HG03064 (cell line): ENCODE results near the gene NFIA.

ENCODE experiments used
- ATAC-seq: cut with Tn5 transposase; IDR thresholded peaks from one replicate; pipeline ENCODE4 v1.9.1; 2021; ENCODE audit warnings: low read depth; ENCODE audit not compliant: unreplicated experiment

The NFIA gene

GRCh38 chr1:61378494-61379180 is 296.3 kb downstream of the NFIA start:
- ATAC-seq = no peak

DNA sequence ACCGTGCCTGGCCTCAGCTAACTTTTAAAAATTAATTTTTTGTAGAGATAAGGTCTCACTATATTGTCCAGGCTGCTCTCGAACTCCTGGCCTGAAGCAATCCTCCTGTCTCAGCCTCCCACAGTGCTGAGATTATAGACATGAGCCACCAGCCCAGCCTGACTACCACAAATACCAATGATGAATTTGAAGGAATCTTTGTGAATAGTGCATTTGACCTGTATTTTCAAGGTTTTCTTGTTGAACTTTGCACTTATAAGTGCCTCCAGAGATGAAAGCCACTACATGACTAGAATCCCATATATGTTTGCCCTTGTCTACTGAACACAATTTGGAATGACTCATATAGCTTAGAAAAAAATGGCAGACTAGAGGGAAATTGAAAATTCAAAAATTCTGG is 297.3 kb downstream of the NFIA start:
- no peak for ATAC-seq

DNA sequence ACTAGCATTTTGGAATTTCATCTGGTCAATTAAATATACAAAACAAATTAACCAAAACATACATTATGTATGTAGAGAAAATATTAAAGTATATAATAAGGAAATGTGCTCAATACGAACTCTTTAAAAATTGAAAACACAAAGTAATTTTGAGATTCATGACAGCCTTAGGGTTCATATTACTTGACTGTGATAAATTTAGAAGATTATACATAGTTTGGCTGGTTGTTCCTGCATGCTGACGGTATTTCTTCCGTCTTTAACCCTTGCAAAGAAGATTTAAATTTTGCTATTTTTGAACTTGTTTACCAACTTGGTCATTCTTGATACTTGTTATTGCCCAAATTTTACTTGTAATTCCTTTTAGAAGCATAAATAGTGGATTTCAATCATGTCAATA is 298.2 kb downstream of the NFIA start:
- no peak for ATAC-seq

DNA sequence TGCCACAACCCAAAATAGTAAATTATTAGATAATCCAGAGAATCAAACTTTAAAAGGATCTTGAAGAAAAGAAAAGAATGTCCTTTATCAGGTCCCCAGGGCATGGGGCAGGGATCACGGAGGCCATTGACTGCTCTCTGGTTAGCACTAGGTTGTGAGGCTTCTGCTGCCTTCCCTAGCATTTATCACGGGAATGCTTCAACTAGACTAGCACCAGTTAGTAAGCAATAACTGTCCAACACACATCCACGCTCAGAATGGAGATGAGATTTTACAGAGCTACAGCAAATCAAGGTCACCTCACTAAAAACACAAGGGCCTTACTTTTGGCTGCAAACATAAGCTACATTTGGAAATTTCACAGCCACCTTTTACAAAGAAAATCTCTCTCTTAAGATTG is 304.0 kb downstream of the NFIA start:
- no peak for ATAC-seq

DNA sequence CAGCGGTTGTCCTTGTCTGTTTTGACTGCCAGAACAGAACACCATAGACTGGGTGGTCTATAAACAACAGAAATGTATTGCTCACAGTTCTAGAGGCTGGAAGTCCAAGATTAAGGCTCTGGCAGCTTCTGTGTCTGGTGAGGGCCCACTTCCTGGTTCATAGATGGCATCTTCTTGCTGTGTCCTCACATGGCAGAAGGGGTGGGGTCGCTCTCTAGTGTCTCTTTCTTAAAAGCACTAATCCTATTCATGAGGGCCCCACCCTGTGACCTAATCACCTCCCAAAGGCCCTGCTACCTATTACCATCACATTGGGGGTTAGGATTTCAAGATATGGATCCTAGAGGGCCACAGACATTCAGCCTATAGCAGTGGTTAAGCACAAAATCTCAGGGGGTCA is 304.4 kb downstream of the NFIA start:
- ATAC-seq = no peak

DNA sequence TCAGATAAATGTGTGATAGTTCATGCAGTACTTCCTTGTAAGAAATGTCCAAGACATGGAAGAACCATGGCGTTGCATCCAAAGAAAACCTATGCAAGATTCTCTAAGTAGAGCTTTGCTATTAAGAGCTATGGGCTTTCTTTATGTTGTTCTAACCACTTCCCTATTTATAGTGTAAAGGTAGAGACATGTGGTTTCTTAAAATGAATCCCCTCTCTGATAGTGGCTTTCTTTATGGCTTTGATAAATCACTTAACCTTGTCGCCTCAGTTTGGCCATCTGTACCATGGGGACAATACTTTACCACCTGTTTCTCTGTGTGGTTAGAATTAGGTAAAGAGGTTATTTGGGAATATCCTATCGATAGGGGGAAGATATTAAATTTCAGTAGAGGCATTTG is 305.5 kb downstream of the NFIA start:
- no peak for ATAC-seq

DNA sequence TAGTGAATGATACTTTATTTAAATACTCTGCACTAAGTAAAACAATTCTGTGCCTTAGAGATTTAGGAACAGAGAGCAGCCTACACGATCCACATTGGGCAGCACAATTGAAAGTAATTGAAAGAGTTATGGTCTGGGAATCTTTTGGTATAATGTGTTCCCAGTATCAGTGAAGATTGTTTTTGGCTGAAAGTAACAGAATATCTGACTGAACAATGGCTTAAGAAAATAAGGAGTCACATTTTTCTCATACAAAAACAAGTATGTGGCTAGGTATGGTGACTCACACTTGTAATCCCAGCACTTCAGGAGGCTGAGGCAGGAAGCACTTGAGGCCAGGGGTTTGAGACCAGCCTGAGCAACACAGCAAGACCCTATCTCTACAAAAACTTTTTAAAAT is 306.2 kb downstream of the NFIA start:
- no peak for ATAC-seq

DNA sequence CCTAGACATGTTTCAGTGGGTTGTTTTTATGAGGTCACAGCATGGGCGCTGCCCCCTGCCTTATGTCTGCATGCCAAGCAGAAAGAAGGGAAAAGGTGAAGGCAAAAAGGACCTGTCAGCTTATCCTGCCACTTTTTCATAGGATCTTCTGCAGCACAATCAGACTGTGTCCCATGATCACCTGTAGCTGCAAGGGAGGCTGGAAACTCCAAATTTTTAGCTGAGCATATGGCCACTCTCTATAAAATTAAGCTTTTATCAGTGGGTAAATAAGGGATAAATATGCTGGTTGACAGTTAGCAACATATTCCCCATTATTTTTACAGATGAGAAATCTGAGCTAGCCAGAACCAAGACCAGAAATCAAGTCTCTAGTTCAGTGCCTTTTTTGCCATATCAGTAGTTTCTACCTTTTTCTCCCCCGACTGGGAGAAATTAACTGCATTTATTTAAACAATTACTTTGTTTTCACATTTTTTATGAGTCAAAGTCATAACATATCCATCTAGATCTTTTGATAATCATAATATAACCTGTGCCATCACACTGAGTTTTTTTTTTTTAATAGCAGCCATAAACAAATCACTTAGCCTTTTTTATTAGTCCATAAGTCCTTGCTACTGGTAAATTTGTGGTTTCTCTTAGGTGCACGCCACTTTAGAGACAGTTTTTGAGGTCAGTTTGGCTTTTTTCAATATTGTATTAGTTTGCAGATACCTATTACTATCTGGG is 307.0 kb downstream of the NFIA start:
- ATAC-seq = no peak

GRCh38 chr1:61389926-61390845 is 307.8 kb downstream of the NFIA start:
- ATAC-seq = no peak

- no peak for ATAC-seq
Measured at GRCh38 chr1:61391730-61392129, 309.4 kb downstream of the NFIA start.

DNA sequence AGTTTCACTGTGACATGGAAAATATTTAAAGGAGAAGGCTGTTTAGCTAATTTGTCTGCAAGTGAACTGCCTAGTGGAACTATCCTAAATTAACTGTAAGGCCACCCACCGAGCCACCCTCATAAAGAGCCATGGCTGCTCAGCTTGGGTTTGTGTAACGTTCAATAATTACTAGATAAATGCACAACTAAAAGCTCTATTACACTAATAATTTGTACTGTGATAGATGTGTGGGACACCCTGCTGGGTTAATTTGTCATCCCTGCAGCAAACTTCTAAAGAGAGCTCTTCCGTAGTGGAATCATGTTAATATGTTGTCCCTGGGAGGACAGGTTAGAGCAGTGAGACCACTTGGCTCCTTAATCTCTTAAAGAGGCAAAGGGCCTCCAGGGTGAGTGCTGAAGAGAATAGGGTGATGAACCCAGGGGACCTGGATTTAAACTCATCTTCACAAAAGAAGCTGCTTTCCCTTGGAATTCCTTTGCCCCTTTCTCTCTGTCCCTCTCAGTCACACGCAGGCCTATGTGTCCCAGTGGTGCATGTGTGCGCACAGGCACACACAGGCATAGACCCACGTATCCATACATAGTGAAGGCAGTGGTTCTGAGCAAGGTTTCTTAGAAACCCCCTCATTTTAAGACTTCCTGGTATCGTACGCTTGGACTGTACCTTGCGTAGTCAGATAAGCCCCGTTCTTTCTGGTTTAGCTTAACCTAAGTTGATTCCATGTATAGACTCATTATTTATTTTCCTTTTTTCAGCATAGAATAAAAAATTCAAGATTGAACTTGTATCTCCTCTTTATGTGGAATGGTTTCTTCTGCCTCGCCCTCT is 310.3 kb downstream of the NFIA start:
- ATAC-seq = no peak

GRCh38 chr1:61393575-61393974 is 311.2 kb downstream of the NFIA start:
- ATAC-seq = no peak

GRCh38 chr1:61395146-61395800 is 312.9 kb downstream of the NFIA start:
- no peak for ATAC-seq

DNA sequence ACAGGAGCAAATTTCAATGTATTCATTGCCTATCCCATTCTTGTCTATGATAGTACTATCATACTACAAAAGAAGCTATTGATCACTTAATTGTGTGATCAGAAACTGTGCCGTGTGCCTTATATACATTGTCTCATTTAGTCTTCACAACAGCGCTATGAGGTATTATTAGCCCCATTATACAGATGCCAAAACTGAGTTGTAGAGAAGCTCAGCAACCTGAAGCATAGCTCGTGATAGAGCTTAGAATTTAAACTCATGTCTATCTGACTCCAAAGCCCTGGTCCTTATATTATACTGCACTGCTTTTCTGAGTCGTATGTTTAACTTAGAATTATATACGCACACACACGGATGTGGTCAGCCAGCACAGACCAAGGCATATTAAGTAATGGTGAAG is 315.1 kb downstream of the NFIA start:
- no peak for ATAC-seq

DNA sequence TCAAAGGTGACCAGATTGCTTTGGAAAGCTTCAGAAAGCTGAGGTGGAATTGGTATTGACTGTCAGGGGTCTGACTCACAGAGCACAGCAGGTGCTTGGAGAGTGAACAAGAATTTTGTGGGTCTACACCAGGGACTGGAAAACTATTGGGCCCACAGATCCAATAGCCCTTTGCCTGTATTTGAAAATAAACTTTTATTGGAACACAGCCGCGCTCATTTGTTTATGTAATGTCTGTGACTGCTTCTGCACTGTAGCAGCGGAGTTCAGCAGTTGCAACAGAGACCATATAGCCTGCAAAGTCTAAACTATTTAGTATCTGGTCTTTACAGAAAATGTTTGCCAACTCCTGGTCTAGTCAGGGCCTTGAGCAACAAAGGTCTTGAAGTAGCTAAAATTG is 315.6 kb downstream of the NFIA start:
- no peak for ATAC-seq

DNA sequence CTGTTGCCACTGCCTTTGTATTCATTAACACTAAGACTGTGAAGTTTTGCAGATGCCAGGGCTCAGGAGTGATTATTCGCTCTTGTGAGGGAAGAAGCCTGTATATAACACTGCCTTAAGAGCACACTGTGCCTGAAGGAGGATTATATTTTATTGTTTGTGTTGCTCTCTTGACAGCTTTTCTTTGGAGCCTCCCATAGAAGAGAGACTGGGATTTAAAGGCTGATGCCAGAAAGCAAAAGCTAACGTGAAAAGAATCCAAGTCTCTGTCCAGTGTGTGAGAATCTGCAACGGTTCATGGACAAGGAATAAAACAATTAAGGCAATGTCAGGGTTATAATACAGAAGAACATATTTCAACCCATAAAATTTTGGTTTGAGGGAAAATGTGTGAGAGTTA is 316.8 kb downstream of the NFIA start:
- ATAC-seq = no peak

DNA sequence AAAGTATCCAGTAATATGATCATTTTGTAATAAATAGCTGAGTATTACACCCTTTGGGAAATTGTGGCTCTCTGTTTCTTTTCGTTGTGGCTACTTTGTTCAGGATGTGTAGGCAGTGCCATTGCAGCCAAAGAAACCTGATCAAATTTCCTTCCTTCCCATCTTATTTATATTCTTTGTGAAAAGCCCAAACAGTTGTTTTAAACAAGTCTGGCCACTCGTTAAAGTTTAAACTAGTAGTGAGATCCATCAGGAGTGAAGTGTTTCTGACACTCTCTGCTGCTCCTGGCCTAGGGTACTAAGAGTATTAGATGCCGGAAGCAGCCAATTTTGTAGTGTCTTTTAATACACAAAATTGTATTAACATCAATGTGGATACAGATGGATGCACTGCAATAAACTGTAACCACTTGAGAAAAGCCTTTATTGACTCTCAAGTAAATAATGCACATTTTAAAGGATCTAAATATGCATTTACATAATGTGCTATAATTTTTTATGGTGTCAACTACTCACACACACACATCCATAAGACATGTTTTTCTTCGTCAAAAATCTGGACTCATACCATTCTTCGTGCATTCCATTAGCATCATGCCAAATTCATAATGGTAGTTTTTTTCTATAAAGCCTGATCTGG is 317.9 kb downstream of the NFIA start:
- no peak for ATAC-seq

DNA sequence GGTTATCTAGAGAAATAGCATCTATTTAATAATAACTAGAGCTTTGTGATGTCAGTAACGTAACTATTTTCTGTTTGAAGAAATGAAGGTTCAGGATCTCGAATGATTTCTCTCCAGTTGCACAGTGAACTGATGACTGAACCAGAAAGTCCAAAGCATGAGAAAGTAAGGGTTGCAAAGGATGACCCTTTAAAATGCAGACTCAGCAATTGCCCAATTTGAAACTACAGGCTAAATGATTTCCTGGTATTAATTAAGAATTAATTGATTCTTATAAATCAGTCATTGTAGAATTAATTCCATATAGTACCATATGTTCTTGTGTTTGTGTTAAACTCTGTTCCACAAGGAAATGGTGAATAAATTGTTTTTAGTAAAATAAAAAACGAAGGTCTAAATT is 318.6 kb downstream of the NFIA start:
- no peak for ATAC-seq
